Spleen (tissue), 7 donors: ENCODE measurements around the gene LRIG1.

Experiments
- POLR2A ChIP-seq, 3 donors: fragments of 450-650 bp; IDR thresholded peaks; one replicate each; pipeline ENCODE4 v1.5.1; 2017; ENCODE audit warnings: antibody characterized with exemption in 3 of 3, mild to moderate bottlenecking in 1 of 3
- TF ChIP-seq, protein P1 (sequence below), 11 experiments: fragments of 200-600 bp in 7 of 11; fragments of 450-650 bp in 4 of 11; sonication (generic) in 4 of 11; IDR thresholded peaks in 8 of 11; conservative IDR thresholded peaks in 3 of 11; 1 replicate in 7 of 11; 2 replicates in 4 of 11; pipeline versions ENCODE4 v1.4.0 to v1.8.0; 2016 to 2021; ENCODE audit warnings: antibody characterized with exemption in 11 of 11, inconsistent platforms in 4 of 11, mild to moderate bottlenecking in 1 of 11
- donor health status: DM: no; HTN: no; CAD: no; lungs with moderate emphysema.
- donor health status: DM: no; HTN: no; CAD: no.
- donor health status: DM: no; HTN: no; CAD: no.

DNA sequence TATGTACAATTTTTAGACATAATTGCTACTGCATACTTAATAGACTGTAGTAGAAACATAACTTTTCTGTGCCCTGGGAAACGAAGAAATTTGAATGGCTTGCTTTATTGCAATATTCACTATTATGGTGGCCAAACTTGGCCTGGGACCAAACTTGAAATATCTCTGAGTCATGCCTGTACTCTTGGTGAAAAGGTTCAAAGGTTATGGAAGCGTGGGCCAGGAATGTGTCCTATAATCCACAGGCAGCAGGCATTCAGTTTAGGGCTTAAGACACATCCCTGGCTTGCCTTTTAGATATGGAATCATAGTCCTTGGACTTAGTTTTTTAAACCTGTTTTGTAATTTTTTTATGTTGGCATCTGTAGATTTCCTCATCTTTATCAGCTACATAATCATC, 124.3 kb downstream of the LRIG1 start:
- TF ChIP-seq, protein P1, sequence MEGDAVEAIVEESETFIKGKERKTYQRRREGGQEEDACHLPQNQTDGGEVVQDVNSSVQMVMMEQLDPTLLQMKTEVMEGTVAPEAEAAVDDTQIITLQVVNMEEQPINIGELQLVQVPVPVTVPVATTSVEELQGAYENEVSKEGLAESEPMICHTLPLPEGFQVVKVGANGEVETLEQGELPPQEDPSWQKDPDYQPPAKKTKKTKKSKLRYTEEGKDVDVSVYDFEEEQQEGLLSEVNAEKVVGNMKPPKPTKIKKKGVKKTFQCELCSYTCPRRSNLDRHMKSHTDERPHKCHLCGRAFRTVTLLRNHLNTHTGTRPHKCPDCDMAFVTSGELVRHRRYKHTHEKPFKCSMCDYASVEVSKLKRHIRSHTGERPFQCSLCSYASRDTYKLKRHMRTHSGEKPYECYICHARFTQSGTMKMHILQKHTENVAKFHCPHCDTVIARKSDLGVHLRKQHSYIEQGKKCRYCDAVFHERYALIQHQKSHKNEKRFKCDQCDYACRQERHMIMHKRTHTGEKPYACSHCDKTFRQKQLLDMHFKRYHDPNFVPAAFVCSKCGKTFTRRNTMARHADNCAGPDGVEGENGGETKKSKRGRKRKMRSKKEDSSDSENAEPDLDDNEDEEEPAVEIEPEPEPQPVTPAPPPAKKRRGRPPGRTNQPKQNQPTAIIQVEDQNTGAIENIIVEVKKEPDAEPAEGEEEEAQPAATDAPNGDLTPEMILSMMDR (IDR thresholded peaks at IDR 0.05 in 8 of 11, conservative IDR thresholded peaks at IDR 0.05 in 3 of 11) = no peak
- no peak for TF ChIP-seq POLR2A (IDR thresholded peaks at IDR 0.05)
